HepG2 (cell line): Measurements from ENCODE around the gene MRPL27. TPM values are rescaled to one million over a fixed set of nuclear protein-coding genes. Genes with fewer than 3 reads are reported as not detected.

Experiments used
- ATF5 ChIP-seq: sonication (generic); formaldehyde crosslinking; IDR thresholded peaks from 2 replicates; pipeline ENCODE4 v1.4.0; 2020; ENCODE audit warnings: mild to moderate bottlenecking, low read depth, missing genetic modification reagents
- ATF7-NPFF ChIP-seq: sonication (generic); formaldehyde crosslinking; IDR thresholded peaks from 2 replicates; pipeline ENCODE4 v1.8.1; 2023; ENCODE audit warnings: mild to moderate bottlenecking, low read depth, missing genetic modification reagents, moderate library complexity
- IRF9 ChIP-seq: sonication (generic); formaldehyde crosslinking; IDR thresholded peaks from 2 replicates; pipeline ENCODE4 v1.8.0; 2022; ENCODE audit warnings: missing genetic modification reagents, mild to moderate bottlenecking, borderline replicate concordance
- U2AF2 ChIP-seq: fragments of 200-400 bp; formaldehyde crosslinking; IDR thresholded peaks from 2 replicates; pipeline ENCODE4 v1.6.1; 2017; ENCODE audit warnings: low read depth, mild to moderate bottlenecking, low read length
- ZBTB10 ChIP-seq: sonication (generic); formaldehyde crosslinking; IDR thresholded peaks from 2 replicates; pipeline ENCODE4 v1.4.0; 2020; ENCODE audit warnings: missing genetic modification reagents, borderline replicate concordance
- ZBTB7A ChIP-seq: sonication (generic); formaldehyde crosslinking; IDR thresholded peaks from 2 replicates; pipeline ENCODE4 v1.8.0; 2022; ENCODE audit warnings: mild to moderate bottlenecking, missing genetic modification reagents
- ZFP37 ChIP-seq: sonication (generic); formaldehyde crosslinking; IDR thresholded peaks from 2 replicates; pipeline ENCODE4 v1.4.0; 2020; ENCODE audit warnings: missing genetic modification reagents, borderline replicate concordance
- ZNF124 ChIP-seq: sonication (generic); formaldehyde crosslinking; IDR thresholded peaks from 2 replicates; pipeline ENCODE4 v1.4.0; 2020; ENCODE audit warnings: missing genetic modification reagents
- ZNF317 ChIP-seq: sonication (generic); formaldehyde crosslinking; IDR thresholded peaks from 2 replicates; pipeline ENCODE4 v1.5.0; 2020; ENCODE audit warnings: mild to moderate bottlenecking, missing genetic modification reagents
- ZNF883 ChIP-seq: sonication (generic); formaldehyde crosslinking; IDR thresholded peaks from 2 replicates; pipeline ENCODE4 v1.5.1; 2020; ENCODE audit warnings: mild to moderate bottlenecking, missing genetic modification reagents; ENCODE audit errors: not compliant biosample characterization
- polyA plus RNA-seq, 8 experiments: library from polyadenylated mRNA; depleted of rRNA in 3 of 8; stranded (reverse) in 7 of 8; unstranded in 1 of 8; fragments of >200 nt; fragmentation: Illumina TruSeq in 4 of 8; extraction: Trizol in 4 of 8; gene quantifications; 2 replicates each; pipeline versions ENCODE4 v1.2.1 to v1.2.3, GENCODE V29; 2011 to 2016; ENCODE audit warnings: low read depth in 4 of 8, missing spikeins in 1 of 8, mixed read lengths in 1 of 8; ENCODE audit not compliant: insufficient read depth in 1 of 8
- total RNA-seq, 5 experiments: library from RNA; depleted of rRNA; stranded (reverse); fragments of >200 nt; fragmentation: Illumina TruSeq; extraction: Trizol; gene quantifications; 2 replicates each; pipeline ENCODE4 v1.2.3, GENCODE V29; 2016; ENCODE audit warnings: low read depth in 1 of 5
- TF ChIP-seq, protein P1 (sequence below): sonication (generic); formaldehyde crosslinking; IDR thresholded peaks from 2 replicates; pipeline ENCODE4 v1.5.1; 2020; ENCODE audit warnings: mild to moderate bottlenecking, missing genetic modification reagents, borderline replicate concordance
- TF ChIP-seq, protein P2 (sequence below): sonication (generic); formaldehyde crosslinking; IDR thresholded peaks from 2 replicates; pipeline ENCODE4 v1.8.1; 2023; ENCODE audit warnings: mild to moderate bottlenecking, inconsistent platforms, moderate library complexity, missing genetic modification reagents, borderline replicate concordance
- TF ChIP-seq, protein P3 (sequence below): sonication (generic); formaldehyde crosslinking; IDR thresholded peaks from 2 replicates; pipeline ENCODE4 v1.5.1; 2020; ENCODE audit warnings: missing genetic modification reagents, mild to moderate bottlenecking, borderline replicate concordance

Gene MRPL27
- total and polyA plus RNA-seq, 2 of the 13 experiments (the other 11 are each of a cell fraction or from before 2014, with no cell fraction given) = 137 to 217 TPM

DNA sequence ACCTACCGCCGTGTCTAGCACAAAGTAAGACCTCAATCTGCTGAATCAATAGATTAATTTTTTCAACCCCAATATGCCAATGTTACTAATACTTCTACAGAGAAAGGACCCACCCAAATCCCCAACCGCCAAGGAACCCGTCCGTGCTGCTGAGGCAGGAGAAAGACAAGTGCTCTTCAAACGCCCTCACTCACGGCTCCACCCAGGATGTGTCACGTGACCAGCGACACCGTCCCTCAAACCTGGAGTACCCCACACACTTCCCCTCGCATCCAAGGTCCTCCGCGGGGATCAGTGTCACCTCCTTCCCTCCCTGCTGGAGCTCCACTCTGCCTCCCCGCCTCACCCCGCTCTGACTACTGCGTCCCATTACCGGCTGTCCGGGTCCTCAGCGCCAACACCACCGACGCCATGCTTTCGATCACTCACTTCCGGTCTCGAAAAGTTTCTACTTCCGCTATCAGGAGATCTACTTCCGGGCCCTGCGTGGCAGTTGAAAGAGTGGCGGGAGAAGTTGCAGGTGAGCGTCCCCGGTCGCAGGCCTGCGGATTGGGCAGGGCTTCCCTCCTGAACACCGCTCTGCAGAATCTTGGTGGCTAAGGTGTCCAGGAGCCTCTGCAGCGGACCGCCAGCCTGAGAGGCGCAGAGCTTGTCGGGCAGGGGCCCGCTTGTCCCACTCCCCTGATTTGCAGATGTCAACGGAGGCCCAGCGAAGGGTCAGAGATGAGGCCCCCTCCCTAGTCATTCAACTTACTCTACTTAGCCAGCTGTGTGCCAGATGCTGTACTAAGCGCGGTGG is at the start of gene MRPL27, which contains the start of gene EME1 (continued):
- TF ChIP-seq ZBTB10 (CRISPR knock-in tag) (no peak), ZFP37 (no peak), ATF5 (CRISPR knock-in tag) (0 out of 2 replicates have a peak, but pooled peaks have one; percentile 27), ZNF124 (peak; percentile 91), ZNF317 (peak; percentile 91), U2AF2 (0 out of 2 replicates have a peak, but pooled peaks have one; percentile 56), ZNF883 (CRISPR knock-in tag) (peak; percentile 92), ZBTB7A (no peak), IRF9 (CRISPR knock-in tag) (peak; percentile 98), ATF7-NPFF (peak; percentile 85; the same call in 1 of the 2 replicates)
- TF ChIP-seq, protein P1, sequence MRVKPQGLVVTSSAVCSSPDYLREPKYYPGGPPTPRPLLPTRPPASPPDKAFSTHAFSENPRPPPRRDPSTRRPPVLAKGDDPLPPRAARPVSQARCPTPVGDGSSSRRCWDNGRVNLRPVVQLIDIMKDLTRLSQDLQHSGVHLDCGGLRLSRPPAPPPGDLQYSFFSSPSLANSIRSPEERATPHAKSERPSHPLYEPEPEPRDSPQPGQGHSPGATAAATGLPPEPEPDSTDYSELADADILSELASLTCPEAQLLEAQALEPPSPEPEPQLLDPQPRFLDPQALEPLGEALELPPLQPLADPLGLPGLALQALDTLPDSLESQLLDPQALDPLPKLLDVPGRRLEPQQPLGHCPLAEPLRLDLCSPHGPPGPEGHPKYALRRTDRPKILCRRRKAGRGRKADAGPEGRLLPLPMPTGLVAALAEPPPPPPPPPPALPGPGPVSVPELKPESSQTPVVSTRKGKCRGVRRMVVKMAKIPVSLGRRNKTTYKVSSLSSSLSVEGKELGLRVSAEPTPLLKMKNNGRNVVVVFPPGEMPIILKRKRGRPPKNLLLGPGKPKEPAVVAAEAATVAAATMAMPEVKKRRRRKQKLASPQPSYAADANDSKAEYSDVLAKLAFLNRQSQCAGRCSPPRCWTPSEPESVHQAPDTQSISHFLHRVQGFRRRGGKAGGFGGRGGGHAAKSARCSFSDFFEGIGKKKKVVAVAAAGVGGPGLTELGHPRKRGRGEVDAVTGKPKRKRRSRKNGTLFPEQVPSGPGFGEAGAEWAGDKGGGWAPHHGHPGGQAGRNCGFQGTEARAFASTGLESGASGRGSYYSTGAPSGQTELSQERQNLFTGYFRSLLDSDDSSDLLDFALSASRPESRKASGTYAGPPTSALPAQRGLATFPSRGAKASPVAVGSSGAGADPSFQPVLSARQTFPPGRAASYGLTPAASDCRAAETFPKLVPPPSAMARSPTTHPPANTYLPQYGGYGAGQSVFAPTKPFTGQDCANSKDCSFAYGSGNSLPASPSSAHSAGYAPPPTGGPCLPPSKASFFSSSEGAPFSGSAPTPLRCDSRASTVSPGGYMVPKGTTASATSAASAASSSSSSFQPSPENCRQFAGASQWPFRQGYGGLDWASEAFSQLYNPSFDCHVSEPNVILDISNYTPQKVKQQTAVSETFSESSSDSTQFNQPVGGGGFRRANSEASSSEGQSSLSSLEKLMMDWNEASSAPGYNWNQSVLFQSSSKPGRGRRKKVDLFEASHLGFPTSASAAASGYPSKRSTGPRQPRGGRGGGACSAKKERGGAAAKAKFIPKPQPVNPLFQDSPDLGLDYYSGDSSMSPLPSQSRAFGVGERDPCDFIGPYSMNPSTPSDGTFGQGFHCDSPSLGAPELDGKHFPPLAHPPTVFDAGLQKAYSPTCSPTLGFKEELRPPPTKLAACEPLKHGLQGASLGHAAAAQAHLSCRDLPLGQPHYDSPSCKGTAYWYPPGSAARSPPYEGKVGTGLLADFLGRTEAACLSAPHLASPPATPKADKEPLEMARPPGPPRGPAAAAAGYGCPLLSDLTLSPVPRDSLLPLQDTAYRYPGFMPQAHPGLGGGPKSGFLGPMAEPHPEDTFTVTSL (CRISPR knock-in tag) = no peak
- TF ChIP-seq, protein P2, sequence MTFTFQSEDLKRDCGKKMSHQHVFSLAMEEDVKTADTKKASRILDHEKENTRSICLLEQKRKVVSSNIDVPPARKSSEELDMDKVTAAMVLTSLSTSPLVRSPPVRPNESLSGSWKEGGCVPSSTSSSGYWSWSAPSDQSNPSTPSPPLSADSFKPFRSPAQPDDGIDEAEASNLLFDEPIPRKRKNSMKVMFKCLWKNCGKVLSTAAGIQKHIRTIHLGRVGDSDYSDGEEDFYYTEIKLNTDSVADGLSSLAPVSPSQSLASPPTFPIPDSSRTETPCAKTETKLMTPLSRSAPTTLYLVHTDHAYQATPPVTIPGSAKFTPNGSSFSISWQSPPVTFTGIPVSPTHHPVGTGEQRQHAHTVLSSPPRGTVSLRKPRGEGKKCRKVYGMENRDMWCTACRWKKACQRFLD (CRISPR knock-in tag) = peak; percentile 97
- TF ChIP-seq, protein P3, sequence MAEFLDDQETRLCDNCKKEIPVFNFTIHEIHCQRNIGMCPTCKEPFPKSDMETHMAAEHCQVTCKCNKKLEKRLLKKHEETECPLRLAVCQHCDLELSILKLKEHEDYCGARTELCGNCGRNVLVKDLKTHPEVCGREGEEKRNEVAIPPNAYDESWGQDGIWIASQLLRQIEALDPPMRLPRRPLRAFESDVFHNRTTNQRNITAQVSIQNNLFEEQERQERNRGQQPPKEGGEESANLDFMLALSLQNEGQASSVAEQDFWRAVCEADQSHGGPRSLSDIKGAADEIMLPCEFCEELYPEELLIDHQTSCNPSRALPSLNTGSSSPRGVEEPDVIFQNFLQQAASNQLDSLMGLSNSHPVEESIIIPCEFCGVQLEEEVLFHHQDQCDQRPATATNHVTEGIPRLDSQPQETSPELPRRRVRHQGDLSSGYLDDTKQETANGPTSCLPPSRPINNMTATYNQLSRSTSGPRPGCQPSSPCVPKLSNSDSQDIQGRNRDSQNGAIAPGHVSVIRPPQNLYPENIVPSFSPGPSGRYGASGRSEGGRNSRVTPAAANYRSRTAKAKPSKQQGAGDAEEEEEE (CRISPR knock-in tag) = peak; percentile 99
